Measurements from ENCODE around the gene CNPY1. TPM values are rescaled to one million over a fixed set of nuclear protein-coding genes. Genes with fewer than 3 reads are reported as not detected.

CNPY1 gene
- total RNA-seq, 1 experiment from 2014 or later: not detected

GRCh38 chr7:155550916-155551315 is 4.6 kb upstream of the CNPY1 start:
- Histone ChIP-seq H3K4me1 (ENCODE audit: low read length) (no peaks in the 10 kb centered on the region), H4K20me1 (ENCODE audit: insufficient read depth, low read depth, low read length) (no peaks in the 10 kb centered on the region)

GRCh38 chr7:155549226-155549625 is 2.9 kb upstream of the CNPY1 start:
- no peak overlapping the region for H3K27ac ChIP-seq (ENCODE audit: low read length)
- no peaks in the 10 kb centered on the region for H3K9me3 ChIP-seq (ENCODE audit: low read length)
- H2AFZ ChIP-seq (ENCODE audit: low read length): no peak overlapping the region
- no peak overlapping the region for H3K9ac ChIP-seq (ENCODE audit: low read length)
- H3K36me3 ChIP-seq (ENCODE audit: insufficient read depth, low read length): no peaks in the 10 kb centered on the region
- no peak for DNase-seq
- H3K4me3 ChIP-seq (ENCODE audit: low read length): no peak overlapping the region
- no peaks in the 10 kb centered on the region for H4K20me1 ChIP-seq (ENCODE audit: insufficient read depth, low read depth, low read length)
- H3K79me2 ChIP-seq (ENCODE audit: low read length): no peaks in the 10 kb centered on the region
- no peaks in the 10 kb centered on the region for H3K27me3 ChIP-seq (ENCODE audit: low read length)
- H3K4me2 ChIP-seq (ENCODE audit: low read depth, low read length, poor library complexity, severe bottlenecking): no peak overlapping the region
- no peaks in the 10 kb centered on the region for H3K4me1 ChIP-seq (ENCODE audit: low read length)
- no peaks in the 10 kb centered on the region for H3K9me2 ChIP-seq (replicated peaks; ENCODE audit: insufficient read depth, low read length)

More at GRCh38 chr7:155550916-155551315, 4.6 kb upstream of the CNPY1 start:
- Histone ChIP-seq H2AFZ (ENCODE audit: low read length) (no peak overlapping the region), H3K9me3 (ENCODE audit: low read length) (no peaks in the 10 kb centered on the region), H3K27me3 (ENCODE audit: low read length) (no peaks in the 10 kb centered on the region), H3K4me2 (ENCODE audit: low read depth, low read length, poor library complexity, severe bottlenecking) (no peak overlapping the region), H3K9me2 (replicated peaks; ENCODE audit: insufficient read depth, low read length) (no peaks in the 10 kb centered on the region), H3K27ac (ENCODE audit: low read length) (no peak overlapping the region), H3K79me2 (ENCODE audit: low read length) (no peaks in the 10 kb centered on the region), H3K36me3 (ENCODE audit: insufficient read depth, low read length) (no peaks in the 10 kb centered on the region), H3K9ac (ENCODE audit: low read length) (no peak overlapping the region), H3K4me3 (ENCODE audit: low read length) (no peak overlapping the region)
- no peak for DNase-seq

DNA sequence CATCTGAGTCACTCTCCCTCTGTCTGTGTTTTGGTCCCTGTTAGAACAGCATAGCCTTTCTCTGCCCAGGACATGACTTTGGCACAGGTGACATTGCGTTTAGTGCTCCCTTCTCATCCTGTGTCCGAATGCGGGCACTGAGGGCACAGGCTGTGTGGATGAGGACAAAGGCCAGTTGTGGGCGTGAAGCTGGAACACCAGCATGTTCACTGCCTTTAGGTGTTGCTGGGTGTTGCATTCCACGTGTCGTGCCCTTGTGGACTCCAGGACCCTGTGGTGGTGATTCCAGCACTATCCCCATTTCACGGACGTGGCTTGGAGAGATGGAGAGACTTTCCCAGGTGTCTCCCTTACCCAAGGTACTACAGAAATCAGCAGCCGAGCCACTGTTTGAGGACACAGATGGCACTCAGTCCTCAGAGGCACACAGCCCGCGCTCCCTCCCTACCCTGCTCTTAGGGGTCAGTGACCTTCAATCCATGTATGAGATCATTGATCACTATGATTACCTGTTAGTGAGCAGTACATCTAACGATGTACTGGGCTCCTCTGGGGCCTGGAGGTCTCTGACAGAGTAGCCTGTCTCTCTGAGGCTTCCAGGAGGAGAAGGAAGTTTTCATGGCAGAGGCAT is 917 bp upstream of the CNPY1 start:
- H2AFZ ChIP-seq (ENCODE audit: low read length): no peak overlapping the region
- H3K27ac ChIP-seq (ENCODE audit: low read length): no peak overlapping the region
- no peaks in the 10 kb centered on the region for H3K9me2 ChIP-seq (replicated peaks; ENCODE audit: insufficient read depth, low read length)
- H3K79me2 ChIP-seq (ENCODE audit: low read length): no peaks in the 10 kb centered on the region
- DNase-seq: no peak
- no peak overlapping the region for H3K4me3 ChIP-seq (ENCODE audit: low read length)
- no peaks in the 10 kb centered on the region for H3K9me3 ChIP-seq (ENCODE audit: low read length)
- H4K20me1 ChIP-seq (ENCODE audit: insufficient read depth, low read depth, low read length): no peaks in the 10 kb centered on the region
- H3K27me3 ChIP-seq (ENCODE audit: low read length): no peaks in the 10 kb centered on the region
- H3K4me1 ChIP-seq (ENCODE audit: low read length): no peaks in the 10 kb centered on the region
- H3K36me3 ChIP-seq (ENCODE audit: insufficient read depth, low read length): no peaks in the 10 kb centered on the region
- no peak overlapping the region for H3K4me2 ChIP-seq (ENCODE audit: low read depth, low read length, poor library complexity, severe bottlenecking)
- no peak overlapping the region for H3K9ac ChIP-seq (ENCODE audit: low read length)

DNA sequence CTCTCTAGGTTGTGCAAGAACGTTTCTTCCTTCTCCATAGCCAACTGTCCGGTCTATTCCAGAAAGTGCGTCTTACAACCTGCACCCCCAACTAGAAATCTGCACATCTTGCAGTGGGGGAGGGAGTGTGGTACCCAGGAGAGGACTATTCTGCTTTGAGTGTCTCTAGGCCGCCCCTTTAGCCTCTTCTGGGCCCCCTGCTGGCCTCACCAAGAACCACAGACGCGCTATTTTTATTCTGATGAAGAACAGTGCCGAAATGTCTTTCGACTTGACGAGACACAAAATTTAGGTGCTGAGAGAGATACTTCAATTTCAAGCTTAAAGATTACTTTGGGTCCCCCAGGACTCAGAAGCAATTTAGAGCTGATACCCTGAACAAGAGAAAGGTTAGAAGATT is 1.0 kb downstream of the CNPY1 start:
- H3K9me3 ChIP-seq (ENCODE audit: low read length): no peaks in the 10 kb centered on the region
- H3K4me2 ChIP-seq (ENCODE audit: low read depth, low read length, poor library complexity, severe bottlenecking): no peak overlapping the region

DNA sequence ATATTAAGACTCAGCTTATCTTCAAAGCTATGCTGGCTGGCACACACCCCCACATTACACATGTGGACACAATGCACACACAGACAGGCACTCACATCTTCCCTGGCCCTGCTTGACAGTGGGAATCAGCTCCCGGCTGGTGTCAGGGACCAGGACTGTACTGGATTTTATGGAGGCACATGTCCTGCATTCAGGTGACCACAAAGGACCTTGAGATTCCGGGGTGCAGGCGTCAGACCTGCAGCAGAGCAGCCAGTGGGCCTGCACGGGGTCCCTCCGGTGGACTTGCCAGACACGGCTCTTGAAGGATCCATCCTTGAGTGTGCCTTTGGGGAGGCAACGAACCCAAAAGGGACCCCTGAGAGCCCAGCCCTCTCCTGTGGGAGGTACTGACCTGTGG is 1.9 kb downstream of the CNPY1 start:
- no peaks in the 10 kb centered on the region for H3K9me3 ChIP-seq (ENCODE audit: low read length)
- no peak overlapping the region for H3K4me2 ChIP-seq (ENCODE audit: low read depth, low read length, poor library complexity, severe bottlenecking)
- H2AFZ ChIP-seq (ENCODE audit: low read length): no peak overlapping the region
- H3K4me3 ChIP-seq (ENCODE audit: low read length): no peak overlapping the region
- H3K36me3 ChIP-seq (ENCODE audit: insufficient read depth, low read length): no peaks in the 10 kb centered on the region
- no peak overlapping the region for H3K9ac ChIP-seq (ENCODE audit: low read length)
- H3K4me1 ChIP-seq (ENCODE audit: low read length): no peaks in the 10 kb centered on the region
- no peaks in the 10 kb centered on the region for H4K20me1 ChIP-seq (ENCODE audit: insufficient read depth, low read depth, low read length)
- no peak for DNase-seq
- H3K27ac ChIP-seq (ENCODE audit: low read length): no peak overlapping the region
- no peaks in the 10 kb centered on the region for H3K27me3 ChIP-seq (ENCODE audit: low read length)
- no peaks in the 10 kb centered on the region for H3K9me2 ChIP-seq (replicated peaks; ENCODE audit: insufficient read depth, low read length)
- H3K79me2 ChIP-seq (ENCODE audit: low read length): no peaks in the 10 kb centered on the region

More for the DNA sequence above, 1.0 kb downstream of the CNPY1 start:
- H2AFZ ChIP-seq (ENCODE audit: low read length): no peak overlapping the region
- peak; percentile 50 for DNase-seq
- no peak overlapping the region for H3K27ac ChIP-seq (ENCODE audit: low read length)
- no peaks in the 10 kb centered on the region for H3K4me1 ChIP-seq (ENCODE audit: low read length)
- no peaks in the 10 kb centered on the region for H3K27me3 ChIP-seq (ENCODE audit: low read length)
- H3K9ac ChIP-seq (ENCODE audit: low read length): no peak overlapping the region
- H3K9me2 ChIP-seq (replicated peaks; ENCODE audit: insufficient read depth, low read length): no peaks in the 10 kb centered on the region
- H4K20me1 ChIP-seq (ENCODE audit: insufficient read depth, low read depth, low read length): no peaks in the 10 kb centered on the region
- H3K4me3 ChIP-seq (ENCODE audit: low read length): no peak overlapping the region
- H3K36me3 ChIP-seq (ENCODE audit: insufficient read depth, low read length): no peaks in the 10 kb centered on the region
- no peaks in the 10 kb centered on the region for H3K79me2 ChIP-seq (ENCODE audit: low read length)

DNA sequence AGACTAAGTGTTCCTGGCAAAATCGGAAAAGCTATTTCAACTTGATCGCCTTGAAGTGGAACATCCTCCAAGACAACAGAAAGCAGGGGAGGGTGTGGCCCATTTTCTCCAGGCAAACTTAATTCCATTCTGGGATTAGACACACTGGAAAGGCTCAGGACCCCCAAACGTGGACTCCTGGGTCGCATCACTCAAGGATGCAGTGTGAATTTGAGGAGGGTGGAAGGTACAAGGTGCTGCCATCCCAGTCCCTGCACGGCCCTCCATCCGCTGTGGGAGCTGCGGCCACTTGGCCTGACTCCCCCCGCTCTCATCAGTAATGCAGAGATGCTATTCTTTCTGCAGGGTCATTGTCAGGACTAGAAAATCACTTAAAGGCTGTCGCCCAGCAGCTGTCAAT is 2.4 kb downstream of the CNPY1 start:
- no peak for DNase-seq
- no peaks in the 10 kb centered on the region for H3K36me3 ChIP-seq (ENCODE audit: insufficient read depth, low read length)
- H4K20me1 ChIP-seq (ENCODE audit: insufficient read depth, low read depth, low read length): no peaks in the 10 kb centered on the region
- no peak overlapping the region for H3K4me2 ChIP-seq (ENCODE audit: low read depth, low read length, poor library complexity, severe bottlenecking)
- no peaks in the 10 kb centered on the region for H3K9me3 ChIP-seq (ENCODE audit: low read length)
- H3K9ac ChIP-seq (ENCODE audit: low read length): no peak overlapping the region
- H3K79me2 ChIP-seq (ENCODE audit: low read length): no peaks in the 10 kb centered on the region
- no peaks in the 10 kb centered on the region for H3K4me1 ChIP-seq (ENCODE audit: low read length)
- H3K27me3 ChIP-seq (ENCODE audit: low read length): no peaks in the 10 kb centered on the region
- no peak overlapping the region for H3K27ac ChIP-seq (ENCODE audit: low read length)
- no peak overlapping the region for H3K4me3 ChIP-seq (ENCODE audit: low read length)
- H2AFZ ChIP-seq (ENCODE audit: low read length): no peak overlapping the region
- no peaks in the 10 kb centered on the region for H3K9me2 ChIP-seq (replicated peaks; ENCODE audit: insufficient read depth, low read length)

DNA sequence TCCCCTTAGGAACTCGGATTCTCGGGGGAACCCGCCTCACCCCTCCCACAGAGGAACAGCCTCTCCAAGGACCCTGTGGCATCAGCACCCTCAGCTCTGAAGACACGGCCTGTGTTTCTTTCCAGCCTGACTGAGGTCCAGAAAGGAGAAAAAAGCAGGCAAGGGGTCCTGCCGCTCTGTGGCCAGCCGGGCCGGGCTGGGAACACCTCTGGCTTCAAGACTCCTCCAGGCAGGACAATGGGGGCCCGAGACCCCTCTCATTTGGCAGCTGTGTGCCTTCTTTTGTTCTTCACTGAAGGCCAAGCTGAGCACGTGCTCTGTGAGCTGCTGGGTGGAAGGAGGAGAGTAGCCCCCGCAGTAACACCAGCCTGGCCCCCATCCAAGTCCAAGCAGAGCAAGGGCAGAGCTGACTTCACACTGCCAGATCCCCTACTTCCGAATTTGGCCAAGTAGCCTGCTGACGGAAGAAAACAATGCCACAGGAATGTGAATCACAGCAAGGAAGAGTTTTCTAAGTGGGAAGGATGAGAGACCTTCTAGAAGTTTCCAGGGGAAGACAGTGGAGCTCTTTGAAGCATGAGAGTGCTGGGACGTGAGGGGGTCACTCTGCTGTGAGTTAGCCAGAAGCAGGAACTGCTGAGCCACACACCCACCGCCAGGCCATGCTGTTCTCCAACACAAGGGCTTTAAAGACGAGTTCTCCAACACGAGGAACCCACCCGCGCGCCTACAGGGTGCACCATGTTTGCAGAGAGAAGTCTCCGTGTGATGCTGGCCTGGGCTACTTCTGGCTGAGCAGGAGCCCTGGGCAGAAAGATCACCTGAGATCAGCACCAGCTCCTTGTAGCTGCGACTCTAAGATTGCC is 3.1 kb downstream of the CNPY1 start:
- no peak overlapping the region for H3K9ac ChIP-seq (ENCODE audit: low read length)
- no peaks in the 10 kb centered on the region for H3K36me3 ChIP-seq (ENCODE audit: insufficient read depth, low read length)
- DNase-seq: no peak
- H3K9me2 ChIP-seq (replicated peaks; ENCODE audit: insufficient read depth, low read length): no peaks in the 10 kb centered on the region
- no peak overlapping the region for H2AFZ ChIP-seq (ENCODE audit: low read length)
- no peaks in the 10 kb centered on the region for H3K27me3 ChIP-seq (ENCODE audit: low read length)
- H3K79me2 ChIP-seq (ENCODE audit: low read length): no peaks in the 10 kb centered on the region
- H3K4me1 ChIP-seq (ENCODE audit: low read length): no peaks in the 10 kb centered on the region
- no peak overlapping the region for H3K4me2 ChIP-seq (ENCODE audit: low read depth, low read length, poor library complexity, severe bottlenecking)
- H3K27ac ChIP-seq (ENCODE audit: low read length): no peak overlapping the region
- no peak overlapping the region for H3K4me3 ChIP-seq (ENCODE audit: low read length)
- no peaks in the 10 kb centered on the region for H3K9me3 ChIP-seq (ENCODE audit: low read length)
- H4K20me1 ChIP-seq (ENCODE audit: insufficient read depth, low read depth, low read length): no peaks in the 10 kb centered on the region

GRCh38 chr7:155541986-155542675 is 4.2 kb downstream of the CNPY1 start:
- no peak overlapping the region for H3K27ac ChIP-seq (ENCODE audit: low read length)
- H3K9me2 ChIP-seq (replicated peaks; ENCODE audit: insufficient read depth, low read length): no peaks in the 10 kb centered on the region
- no peaks in the 10 kb centered on the region for H4K20me1 ChIP-seq (ENCODE audit: insufficient read depth, low read depth, low read length)
- no peaks in the 10 kb centered on the region for H3K4me1 ChIP-seq (ENCODE audit: low read length)
- no peak overlapping the region for H3K4me2 ChIP-seq (ENCODE audit: low read depth, low read length, poor library complexity, severe bottlenecking)
- no peaks in the 10 kb centered on the region for H3K27me3 ChIP-seq (ENCODE audit: low read length)
- H3K9me3 ChIP-seq (ENCODE audit: low read length): no peaks in the 10 kb centered on the region
- H2AFZ ChIP-seq (ENCODE audit: low read length): no peak overlapping the region
- H3K79me2 ChIP-seq (ENCODE audit: low read length): no peaks in the 10 kb centered on the region
- no peak for DNase-seq
- H3K4me3 ChIP-seq (ENCODE audit: low read length): no peak overlapping the region
- no peak overlapping the region for H3K9ac ChIP-seq (ENCODE audit: low read length)
- no peaks in the 10 kb centered on the region for H3K36me3 ChIP-seq (ENCODE audit: insufficient read depth, low read length)
